ENCODE measurements around the gene MCF2.

The MCF2 gene

DNA sequence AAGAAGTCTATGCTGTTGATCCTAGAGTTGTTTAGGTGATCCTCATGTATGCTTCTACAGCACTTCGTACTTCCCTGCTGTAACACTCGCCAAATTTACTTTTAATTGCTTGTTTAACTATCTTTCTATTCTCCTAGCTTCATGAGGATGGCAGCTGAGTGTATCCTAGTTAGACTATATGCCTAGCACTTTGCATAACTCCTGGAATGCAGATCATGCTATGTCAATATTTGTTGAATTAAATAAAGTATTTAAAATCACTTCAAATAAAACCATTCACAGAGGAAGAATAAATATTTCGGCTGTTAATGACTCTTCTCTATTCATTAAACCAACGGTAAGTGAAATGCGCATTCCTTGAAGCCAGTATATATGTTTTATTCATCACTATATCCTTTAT is 122.4 kb downstream of the MCF2 start:
- DNase-seq (ENCODE audit: low read depth): no peak

DNA sequence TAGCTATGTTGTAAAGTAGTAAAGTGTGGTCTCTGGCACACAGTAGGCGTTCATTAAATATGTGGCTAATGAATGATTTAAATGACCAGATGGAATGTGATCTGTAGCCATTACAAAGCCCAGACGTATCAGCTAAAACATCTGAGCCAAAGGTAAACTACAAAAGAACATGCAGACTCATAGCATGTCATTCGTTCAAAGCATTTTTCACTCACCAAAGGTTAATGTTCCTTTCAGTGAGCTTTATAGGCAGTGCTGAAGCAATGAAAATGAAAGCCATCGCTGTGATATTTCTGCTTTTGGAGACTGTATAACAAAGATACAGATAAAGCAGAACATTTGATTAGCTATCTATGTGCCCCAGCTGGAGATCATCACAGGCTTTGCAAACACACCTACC is 126.9 kb downstream of the MCF2 start:
- DNase-seq (ENCODE audit: low read depth): no peak

DNA sequence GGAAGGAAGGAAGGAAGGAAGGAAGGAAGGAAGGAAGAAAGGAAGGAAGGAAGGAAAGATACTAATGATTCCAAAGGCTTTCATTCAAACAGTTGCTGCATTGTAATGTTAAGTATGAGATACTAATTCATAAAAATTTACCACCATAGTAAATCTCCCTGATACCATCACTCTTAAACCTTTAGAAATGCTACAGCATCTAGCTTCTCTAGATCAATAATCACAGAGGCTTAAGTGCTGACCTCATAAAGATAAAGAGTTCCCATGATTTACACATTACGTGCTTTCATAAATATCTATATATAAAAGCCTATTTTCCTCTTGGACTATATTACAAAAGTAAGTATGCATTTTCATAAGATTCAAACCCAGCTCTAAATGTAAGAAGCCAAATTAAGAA is 141.0 kb downstream of the MCF2 start:
- no peak for DNase-seq (ENCODE audit: low read depth)

DNA sequence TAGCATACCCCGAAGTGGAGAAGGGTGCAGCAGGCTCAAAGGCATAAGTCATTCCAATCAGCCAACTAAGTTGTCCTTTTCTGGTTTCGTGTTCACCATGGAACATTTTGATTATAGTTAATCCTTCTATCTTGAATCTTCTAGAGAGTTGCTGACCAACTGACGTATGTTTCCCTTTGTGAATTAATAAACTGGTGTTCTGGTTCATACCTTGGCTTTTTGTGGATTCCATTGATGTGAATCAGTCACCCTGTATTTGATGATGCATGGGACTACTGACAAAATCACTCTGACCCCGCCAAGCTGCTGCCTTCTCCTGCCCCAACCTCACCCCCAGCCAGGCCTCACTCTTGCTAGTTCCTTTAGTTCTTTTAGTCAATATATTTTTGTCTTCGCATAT is 144.7 kb downstream of the MCF2 start:
- DNase-seq (ENCODE audit: low read depth): no peak

DNA sequence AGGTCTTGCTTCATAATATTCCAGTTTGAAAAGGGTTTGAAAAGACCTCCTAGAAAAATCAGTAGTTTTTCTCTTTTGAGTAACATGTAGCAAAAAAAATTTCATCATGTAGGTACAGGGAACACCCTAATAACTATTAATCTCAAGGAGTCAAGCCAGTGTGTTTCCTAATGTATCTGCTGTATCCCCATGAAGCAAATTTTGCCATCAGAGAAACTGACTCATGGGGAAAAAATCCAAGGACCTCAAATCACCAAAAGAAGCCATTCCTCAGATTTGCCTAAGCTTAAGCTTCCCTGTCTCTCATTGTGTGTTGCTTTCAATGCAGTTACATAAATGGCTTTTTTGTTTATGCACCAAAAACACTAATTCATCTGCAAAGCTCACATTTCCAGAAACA is 147.7 kb downstream of the MCF2 start:
- no peak for DNase-seq (ENCODE audit: low read depth)

DNA sequence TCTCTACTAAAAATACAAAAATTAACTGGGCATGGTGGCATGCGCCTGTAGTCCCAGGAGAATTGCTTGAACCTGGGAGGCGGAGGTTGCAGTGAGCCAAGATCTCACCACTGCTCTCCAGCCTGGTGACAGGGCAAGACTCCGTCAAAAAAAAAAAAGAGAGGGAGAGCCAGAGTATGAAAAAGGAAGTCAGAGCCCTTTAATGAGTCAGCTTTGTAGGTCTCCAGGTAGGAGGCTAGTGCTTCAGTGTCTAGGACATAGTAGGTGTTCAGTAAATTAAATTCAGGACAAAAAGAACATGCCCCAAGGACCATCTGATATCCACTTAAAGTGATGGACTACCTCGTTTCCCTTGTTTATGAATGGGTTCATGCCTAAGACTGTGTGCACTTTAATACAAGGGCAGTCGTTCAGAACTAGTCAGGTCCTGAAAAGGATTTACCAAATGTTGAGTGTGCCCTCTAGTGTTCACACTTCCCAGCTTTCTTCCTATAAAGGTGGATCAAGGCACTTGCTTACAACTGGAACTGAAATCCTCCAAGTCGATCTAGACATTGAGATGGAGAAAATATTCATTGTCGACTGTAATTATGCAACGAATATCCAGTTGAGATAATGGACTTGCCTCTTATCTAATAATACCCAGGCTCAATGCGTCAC is 148.5 kb downstream of the MCF2 start:
- DNase-seq (ENCODE audit: low read depth): no peak

DNA sequence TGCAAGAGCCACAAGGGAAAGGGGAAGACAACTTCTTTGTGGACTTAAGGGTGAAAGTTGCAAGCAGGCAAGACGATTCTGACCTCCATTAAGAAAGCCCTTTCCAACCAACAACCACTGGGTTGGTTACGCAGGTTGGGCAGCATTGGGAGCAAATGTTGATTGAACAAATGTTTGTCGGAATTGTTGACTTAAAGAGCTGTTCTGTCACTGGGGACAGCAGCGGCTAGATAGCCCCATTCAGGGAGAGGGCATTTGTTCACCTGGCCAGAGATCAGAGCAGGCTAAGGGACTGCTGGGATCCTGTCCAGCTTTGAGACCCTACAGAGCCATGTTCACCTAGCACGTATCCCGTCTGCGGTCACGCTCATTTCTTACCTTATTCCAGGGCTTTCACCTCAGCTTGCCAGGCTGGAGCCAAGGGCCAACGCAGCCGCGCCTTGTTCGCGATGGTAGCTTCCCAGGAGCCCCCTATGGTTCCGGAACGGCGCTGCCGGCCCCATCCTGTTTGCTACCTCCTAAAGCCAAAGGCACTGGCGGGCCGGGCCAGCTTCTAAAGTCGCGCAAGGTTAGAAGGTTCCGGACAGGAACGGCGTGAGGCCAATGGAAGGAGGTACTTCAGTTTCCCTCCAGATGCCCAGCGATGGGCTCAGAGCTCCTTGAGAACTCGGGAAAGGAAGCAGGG is 152.8 kb downstream of the MCF2 start:
- no peak for DNase-seq (ENCODE audit: low read depth)

DNA sequence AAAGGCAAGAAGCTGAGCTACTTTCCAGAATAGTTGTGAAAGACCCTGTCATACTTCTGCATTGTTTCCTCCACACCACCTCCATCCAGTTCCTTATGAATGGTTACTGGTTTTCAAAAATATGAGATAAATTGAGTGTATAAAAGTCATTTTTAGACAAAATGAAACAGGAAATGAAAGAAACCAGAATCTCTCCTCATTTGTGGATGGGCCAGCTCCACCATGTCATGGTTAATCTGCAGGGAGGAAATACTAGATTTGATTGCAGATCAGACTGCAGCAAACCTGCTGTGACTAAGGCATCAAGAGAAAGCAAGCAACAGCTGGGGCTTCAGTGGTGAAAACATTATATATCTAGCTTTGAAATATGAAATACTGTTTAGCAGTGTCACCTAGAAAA is 153.6 kb downstream of the MCF2 start:
- no peak for DNase-seq (ENCODE audit: low read depth)

DNA sequence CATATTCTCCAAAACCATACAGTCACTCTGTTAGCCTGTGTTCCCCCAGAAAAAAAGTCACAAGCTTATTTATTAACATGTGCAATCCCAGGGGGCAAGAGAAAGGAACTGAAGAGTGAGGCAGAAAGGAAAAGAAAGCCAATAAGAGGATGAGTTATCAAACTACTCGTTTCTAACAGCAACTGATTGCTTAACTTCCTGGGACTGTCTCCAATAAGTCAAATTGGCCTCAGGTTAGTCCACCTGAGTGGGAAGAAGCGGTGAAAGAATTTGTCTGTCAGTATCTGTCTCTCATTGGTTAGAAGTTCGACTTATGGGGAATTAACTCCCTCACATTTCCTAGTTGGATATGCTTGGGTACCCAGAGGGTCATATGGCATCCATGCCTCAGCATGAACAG is 163.4 kb downstream of the MCF2 start:
- no peak for DNase-seq (ENCODE audit: low read depth)

DNA sequence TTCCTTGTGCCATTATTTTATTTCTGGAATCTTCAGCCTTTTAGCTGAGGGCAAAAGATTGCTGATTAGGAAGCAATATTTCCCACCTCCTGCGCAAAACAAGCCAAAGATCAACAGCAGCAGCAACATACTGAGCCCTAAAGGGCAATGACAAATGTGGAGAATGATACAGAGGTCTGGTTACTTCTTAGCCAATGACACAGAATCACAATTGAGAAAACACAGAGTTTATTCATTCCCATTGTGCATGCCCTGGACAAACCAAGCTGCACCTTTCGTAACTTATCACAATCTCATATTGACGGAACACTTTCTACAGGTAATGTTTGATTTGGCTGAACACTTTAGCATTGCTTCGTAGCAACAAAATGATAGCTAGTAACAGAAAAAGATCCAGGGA is 164.0 kb downstream of the MCF2 start:
- no peak for DNase-seq (ENCODE audit: low read depth)

DNA sequence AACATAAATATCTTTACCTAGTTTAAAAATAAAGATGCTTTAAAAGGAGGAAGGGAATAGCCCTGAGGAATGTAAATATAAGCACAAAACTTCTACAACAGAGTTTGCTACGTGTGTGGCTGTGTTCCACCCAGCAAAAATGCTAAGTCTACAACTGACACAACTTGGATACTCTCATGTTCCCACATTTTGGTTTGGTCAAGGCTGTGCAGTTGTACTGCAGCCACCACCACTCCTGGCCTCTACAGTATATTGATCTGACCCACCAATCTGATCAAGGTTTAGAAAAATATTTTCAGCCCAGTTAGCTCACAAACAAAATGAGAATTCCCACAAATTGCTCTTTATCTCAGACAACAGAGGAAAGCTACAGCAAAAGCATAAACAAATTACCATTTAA is 165.3 kb downstream of the MCF2 start:
- no peak for DNase-seq (ENCODE audit: low read depth)

DNA sequence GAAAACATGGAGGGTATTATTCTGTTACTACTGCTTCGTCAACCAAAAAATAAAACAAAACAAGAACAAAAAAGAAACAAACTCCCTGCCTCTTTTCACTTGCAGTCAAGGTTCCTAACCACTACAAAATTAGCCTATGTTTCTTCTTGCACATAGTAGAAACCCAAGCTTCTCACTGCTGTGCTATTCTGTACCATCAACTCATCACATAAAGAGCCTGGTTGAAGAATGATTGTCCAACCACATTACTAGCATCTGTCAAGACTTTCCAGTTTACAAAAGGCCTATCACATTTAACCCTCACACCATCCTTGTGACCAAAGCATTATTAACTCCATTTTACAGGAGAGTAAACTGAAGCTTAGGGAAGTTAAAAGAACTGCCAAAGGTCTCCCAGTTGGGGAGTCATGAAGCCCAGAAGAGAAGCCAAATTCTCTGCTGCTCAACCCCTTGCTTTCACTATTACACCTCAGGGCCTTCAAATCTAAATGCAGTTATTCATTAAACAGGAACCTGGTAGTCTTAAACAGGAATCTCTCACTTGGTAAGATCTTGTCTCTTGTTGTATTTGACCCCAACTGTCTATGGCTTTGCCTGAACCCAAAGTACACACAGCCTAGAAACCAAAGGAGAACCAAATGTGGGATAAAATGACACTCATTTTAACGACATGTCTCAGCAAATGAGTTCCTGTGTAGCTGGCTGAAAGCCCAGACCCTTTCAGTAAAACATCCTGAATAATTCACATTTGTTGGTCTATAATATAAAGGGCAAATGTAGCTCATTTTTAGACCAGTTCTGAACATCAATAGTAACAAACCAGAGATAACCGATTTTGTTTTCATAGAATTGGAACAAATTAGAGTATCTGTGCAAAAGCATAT is 168.8 kb downstream of the MCF2 start:
- DNase-seq (ENCODE audit: low read depth): no peak

DNA sequence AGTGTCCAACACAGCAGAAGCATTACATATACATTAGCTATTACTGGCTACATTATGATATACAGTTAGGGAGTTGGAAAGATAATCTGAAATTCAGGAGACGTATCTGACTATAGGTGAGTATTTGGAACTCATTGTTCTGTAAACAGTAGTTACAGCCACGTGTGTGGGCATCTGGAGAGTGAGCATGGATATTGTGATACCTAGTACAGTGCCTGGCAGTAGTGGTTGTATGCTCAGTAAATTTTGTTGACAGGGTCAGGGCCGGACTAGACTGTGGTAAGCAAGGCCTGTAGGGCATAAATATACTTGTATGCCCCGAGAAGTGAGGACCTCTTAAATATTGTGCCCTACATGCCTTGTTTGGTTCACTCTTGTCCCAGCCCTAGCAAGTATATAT is 174.5 kb downstream of the MCF2 start:
- no peak for DNase-seq (ENCODE audit: low read depth)

DNA sequence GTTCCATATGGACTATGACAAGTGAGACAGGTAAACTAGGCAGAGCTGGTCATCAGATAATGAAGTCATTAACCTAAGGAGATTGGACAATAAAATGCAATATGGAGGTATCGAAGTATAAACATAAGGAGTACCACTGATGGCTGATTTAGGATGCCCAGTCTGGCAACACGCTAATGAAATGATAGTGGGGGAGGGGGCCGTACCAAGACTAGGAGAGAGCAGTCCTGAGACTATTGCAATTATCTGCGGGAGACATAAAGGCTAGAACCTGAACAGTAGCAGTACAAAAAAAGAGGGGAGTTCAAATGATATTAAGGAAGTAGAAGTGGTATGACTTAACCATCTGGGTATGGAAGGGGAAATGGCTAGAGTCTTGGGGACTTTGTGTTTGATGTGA is 175.1 kb downstream of the MCF2 start:
- DNase-seq (ENCODE audit: low read depth): no peak
